HG02970 (cell line): Measurements from ENCODE around the gene EOLA2.
"Not testable (repeated sequence)": the region's sequence is repeated elsewhere in the genome, so short reads cannot be mapped to it uniquely, and the experiment has no call there.

Experiments
- ATAC-seq: cut with Tn5 transposase; IDR thresholded peaks from one replicate; pipeline ENCODE4 v1.9.1; 2021; ENCODE audit warnings: mild to moderate bottlenecking, moderate library complexity, moderate number of reproducible peaks; ENCODE audit not compliant: unreplicated experiment, low FRiP score

Gene EOLA2

DNA sequence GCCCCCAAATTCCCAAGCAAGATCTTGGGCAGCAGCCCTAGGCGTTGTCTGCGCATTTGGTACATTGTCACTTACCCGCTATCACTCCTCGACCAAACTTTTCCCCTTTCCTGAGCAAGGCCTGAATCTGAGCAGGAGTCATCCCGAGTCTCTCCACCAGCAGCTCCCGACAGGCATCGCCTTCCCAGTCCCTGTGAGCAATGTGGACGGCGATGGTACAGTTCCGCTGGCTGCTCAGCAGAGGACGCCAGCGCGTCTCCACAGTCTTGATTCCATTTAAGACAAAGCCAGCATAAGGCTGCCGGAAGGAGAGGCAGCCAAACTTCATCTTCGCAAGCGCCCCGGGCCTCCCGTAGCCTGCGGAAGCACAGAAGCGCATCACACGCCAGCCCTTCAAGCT is 4.7 kb downstream of the EOLA2 start:
- ATAC-seq, result not testable (repeated sequence)

DNA sequence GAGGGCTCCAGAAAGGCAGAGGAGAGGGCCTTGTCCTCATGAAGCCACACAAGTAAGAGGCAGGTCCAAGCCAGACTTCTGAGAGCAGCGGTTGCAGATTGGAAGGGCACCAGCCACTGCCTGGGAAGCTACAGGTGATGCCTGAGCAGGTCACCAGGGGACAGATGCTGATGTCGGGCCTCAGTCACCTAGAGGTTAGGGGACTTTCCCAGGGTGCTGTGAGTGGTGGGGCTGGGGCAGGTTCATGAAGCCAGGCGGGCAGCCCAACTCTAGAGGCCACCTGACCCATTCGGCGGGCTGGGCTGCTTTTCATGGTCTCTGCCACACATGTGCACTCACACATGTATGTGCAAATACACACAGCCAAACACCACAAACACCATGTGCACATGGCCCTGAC is 5.3 kb downstream of the EOLA2 start:
- ATAC-seq, result not testable (repeated sequence)

- ATAC-seq, result not testable (repeated sequence)
Measured at GRCh38 chrX:149932150-149932549, 6.1 kb downstream of the EOLA2 start.

- not testable (repeated sequence) for ATAC-seq
Measured at GRCh38 chrX:149931355-149931754, 6.9 kb downstream of the EOLA2 start.

GRCh38 chrX:149929400-149929799 is 8.9 kb downstream of the EOLA2 start, which contains the start of gene HSFX4:
Gene HSFX4, plus strand, starts transcription at chrX:149929573. Its CDS starts 72 bp downstream, at chrX:149929645.
- ATAC-seq, result not testable (repeated sequence)

- ATAC-seq, result not testable (repeated sequence)
Measured at GRCh38 chrX:149928635-149929034, 9.7 kb downstream of the EOLA2 start.

GRCh38 chrX:149927964-149928258 is 10.4 kb downstream of the EOLA2 start:
- not testable (repeated sequence) for ATAC-seq

DNA sequence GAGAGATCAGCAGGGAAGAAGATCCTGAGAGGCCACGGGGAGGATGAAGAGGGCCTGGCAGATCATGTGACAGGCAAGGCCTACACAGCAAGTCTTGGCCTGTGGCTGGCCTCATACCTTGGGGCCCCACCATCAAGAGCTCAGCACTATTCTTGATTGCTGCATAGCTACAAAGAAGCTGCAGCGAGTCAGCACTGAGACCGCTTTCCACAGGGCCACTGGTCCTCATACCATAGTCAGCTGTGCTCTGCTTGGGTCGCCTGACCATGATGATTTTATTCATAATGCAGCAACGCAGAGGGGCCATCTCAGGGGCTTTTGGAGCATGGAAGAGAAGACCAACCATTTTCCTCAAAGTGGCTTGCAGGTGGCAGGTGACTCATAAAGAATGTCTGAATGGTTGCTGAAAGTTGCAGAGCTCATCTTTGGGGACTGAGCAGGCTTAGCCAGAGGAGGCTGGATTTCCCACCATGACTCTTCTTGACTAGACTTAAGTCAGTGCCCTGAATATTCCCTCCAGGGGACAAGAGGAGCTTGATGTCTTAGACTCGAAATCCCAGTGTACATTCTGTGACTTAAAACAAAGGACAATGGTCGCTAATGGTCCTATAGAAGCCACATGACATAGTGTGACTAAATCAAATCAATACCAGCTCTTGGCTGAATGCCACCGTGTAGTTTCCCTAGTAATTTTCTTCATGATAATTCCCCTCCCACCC is 10.9 kb downstream of the EOLA2 start:
- ATAC-seq, result not testable (repeated sequence)

DNA sequence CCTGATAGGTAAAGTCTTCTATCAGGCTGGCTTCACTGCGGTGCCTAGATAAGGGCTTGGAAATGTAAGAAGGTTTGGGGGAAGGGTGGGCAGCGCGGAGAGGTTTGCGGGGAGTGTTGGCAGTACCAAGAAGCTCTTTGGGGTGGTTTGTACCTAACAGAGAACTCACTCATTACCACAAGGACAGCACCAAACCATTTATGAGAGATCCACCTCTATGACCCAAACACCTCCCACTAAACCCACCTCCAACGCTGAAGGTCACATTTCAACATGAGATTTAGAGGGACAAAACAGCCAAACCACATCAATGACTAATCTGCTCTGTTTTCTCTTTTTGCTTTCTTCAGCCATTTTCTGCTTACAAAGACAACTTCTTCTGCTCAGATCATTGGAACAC is 13.9 kb downstream of the EOLA2 start:
- not testable (repeated sequence) for ATAC-seq

DNA sequence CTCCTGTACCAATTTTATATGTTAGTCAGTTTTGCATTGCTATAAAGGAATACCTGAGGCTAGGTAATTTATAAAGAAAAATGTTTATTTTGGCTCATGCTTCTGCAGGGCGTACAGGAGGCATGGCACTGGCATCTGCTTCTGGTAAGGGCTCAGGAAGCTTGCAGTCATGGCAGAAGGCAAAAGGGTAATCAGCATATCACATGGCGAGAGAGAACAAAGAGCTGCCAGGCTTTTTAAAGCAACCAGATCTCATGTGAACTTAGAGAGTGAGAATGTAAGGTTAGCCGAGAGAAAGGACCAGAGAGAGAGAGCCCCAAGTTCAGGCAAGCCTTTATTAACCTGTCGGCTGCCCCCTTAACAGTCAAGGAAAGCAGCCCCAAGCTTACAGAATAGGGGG is 14.5 kb downstream of the EOLA2 start:
- not testable (repeated sequence) for ATAC-seq

- no peak for ATAC-seq
Measured at GRCh38 chrX:149916745-149917392, 21.4 kb downstream of the EOLA2 start.

DNA sequence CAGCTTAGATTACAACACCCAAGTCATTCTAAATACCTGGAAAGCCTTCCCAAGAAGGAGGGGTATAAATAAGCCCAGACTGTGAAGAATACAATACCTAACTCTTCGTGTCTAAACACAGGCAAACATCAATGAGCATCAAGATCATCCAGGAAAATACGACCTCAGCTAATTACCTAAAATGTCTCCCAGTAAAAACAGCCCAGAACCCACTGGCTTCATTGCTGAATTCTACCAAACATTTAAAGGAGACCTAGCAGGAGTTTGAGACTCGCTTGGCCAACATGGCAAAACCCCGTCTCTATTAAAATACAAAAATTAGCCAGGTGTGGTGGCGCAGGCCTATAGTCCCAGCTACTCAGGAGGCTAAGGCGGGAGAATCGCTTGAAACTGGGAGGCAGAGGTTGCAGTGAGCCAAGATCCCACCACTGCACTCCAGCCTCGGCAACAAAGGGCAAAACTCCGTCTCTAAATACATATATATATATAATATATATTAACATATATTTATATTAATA is 28.1 kb downstream of the EOLA2 start:
- no peak for ATAC-seq

GRCh38 chrX:149909324-149910177 is 28.7 kb downstream of the EOLA2 start:
- no peak for ATAC-seq

- no peak for ATAC-seq
Measured at GRCh38 chrX:149908727-149909126, 29.6 kb downstream of the EOLA2 start.

- ATAC-seq, result no peak
Measured at GRCh38 chrX:149908308-149908707, 30.0 kb downstream of the EOLA2 start.

GRCh38 chrX:149903889-149904748 is 34.2 kb downstream of the EOLA2 start:
- ATAC-seq, result peak; percentile 67

DNA sequence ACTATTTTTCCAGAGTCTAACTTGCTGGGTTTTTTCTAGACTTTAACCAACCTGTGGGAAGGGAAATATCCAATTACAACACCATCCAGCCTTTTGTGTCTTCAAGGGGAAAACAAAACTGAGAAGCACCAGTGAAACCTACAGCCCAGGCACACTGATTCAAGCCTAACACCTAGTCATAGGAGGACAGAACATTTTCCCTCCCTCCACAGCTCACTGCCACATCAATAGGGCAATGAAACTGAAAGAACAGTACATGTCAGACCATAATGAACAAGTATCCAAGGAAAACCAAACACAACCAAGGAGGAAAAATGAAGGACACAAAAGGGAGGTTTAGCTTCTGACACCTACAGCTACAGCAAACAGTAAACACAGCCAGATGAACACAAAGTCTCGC is 39.7 kb downstream of the EOLA2 start:
- ATAC-seq, result no peak

GRCh38 chrX:149890828-149891227 is 47.5 kb downstream of the EOLA2 start:
- ATAC-seq, result not testable (repeated sequence)
